Neural cell (in vitro differentiated cells): ENCODE measurements around the gene ZC3HAV1L. TPM values are rescaled to one million over a fixed set of nuclear protein-coding genes. Genes with fewer than 3 reads are reported as not detected.
"Not testable (repeated sequence)": the region's sequence is repeated elsewhere in the genome, so short reads cannot be mapped to it uniquely, and the experiment has no call there.

Source experiments
- H2AFZ ChIP-seq: fragments of 200-600, 300-800 bp; sonication (generic), shearing (Covaris generic); 2 replicates; pipeline ENCODE4 v1.6.0; 2014; ENCODE audit warnings: low read depth, mild to moderate bottlenecking, antibody characterized with exemption, low read length, moderate library complexity
- H3F3A ChIP-seq: fragments of 200-600 bp; shearing (Covaris generic); 2 replicates; pipeline ENCODE4 v1.6.1; 2016; ENCODE audit warnings: mild to moderate bottlenecking, moderate library complexity, mixed read lengths, antibody characterized with exemption, low read length; ENCODE audit not compliant: insufficient read depth, poor library complexity, severe bottlenecking
- H3K27ac ChIP-seq: fragments of 200-600, 300-800 bp; sonication (generic), shearing (Covaris generic); 2 replicates; pipeline ENCODE4 v1.5.1; 2014; ENCODE audit warnings: mild to moderate bottlenecking, low read length, moderate library complexity
- H3K27me3 ChIP-seq: fragments of 300-800, 200-600 bp; sonication (generic), shearing (Covaris generic); 2 replicates; pipeline ENCODE4 v1.6.0; 2014; ENCODE audit warnings: mild to moderate bottlenecking, low read depth, low read length, moderate library complexity; ENCODE audit not compliant: insufficient read depth
- H3K36me3 ChIP-seq: fragments of 300-800, 200-600 bp; sonication (generic), shearing (Covaris generic); 2 replicates; pipeline ENCODE4 v1.5.1; 2014; ENCODE audit warnings: mild to moderate bottlenecking, antibody characterized with exemption, low read length, moderate library complexity; ENCODE audit not compliant: insufficient read depth
- H3K4me2 ChIP-seq: fragments of 300-800, 200-600 bp; sonication (generic), shearing (Covaris generic); 2 replicates; pipeline ENCODE4 v1.6.0; 2014; ENCODE audit warnings: mild to moderate bottlenecking, low read length
- H3K4me3 ChIP-seq: fragments of 300-800, 200-600 bp; sonication (generic), shearing (Covaris generic); 2 replicates; pipeline ENCODE4 v1.5.1; 2014; ENCODE audit warnings: mild to moderate bottlenecking, low read length, moderate library complexity
- H3K79me2 ChIP-seq: fragments of 200-600 bp; shearing (Covaris generic); replicated peaks from 2 replicates; pipeline ENCODE4 v1.6.0; 2014; ENCODE audit warnings: mild to moderate bottlenecking, low read length, moderate library complexity; ENCODE audit not compliant: insufficient read depth
- H3K9ac ChIP-seq: fragments of 300-800, 200-600 bp; sonication (generic), shearing (Covaris generic); 2 replicates; pipeline ENCODE4 v1.6.1; 2016; ENCODE audit warnings: mild to moderate bottlenecking, low read length, mixed read lengths
- H3K9me2 ChIP-seq: fragments of 200-600 bp; shearing (Covaris generic); 2 replicates; pipeline ENCODE4 v1.6.1; 2016; ENCODE audit warnings: mild to moderate bottlenecking, low read length, mixed read lengths; ENCODE audit not compliant: insufficient read depth
- H3K9me3 ChIP-seq: fragments of 200-600, 300-800 bp; sonication (generic), shearing (Covaris generic); 2 replicates; pipeline ENCODE4 v1.6.1; 2016; ENCODE audit warnings: mild to moderate bottlenecking, mixed run types, low read length, moderate library complexity, mixed read lengths
- H4K20me1 ChIP-seq: fragments of 200-600 bp; shearing (Covaris generic); 2 replicates; pipeline ENCODE4 v1.6.1; 2016; ENCODE audit warnings: mild to moderate bottlenecking, mixed run types; ENCODE audit not compliant: insufficient read depth
- EZH2 ChIP-seq: fragments of 200-600, 300-800 bp; shearing (Covaris generic), sonication (generic); IDR thresholded peaks from 2 replicates; pipeline ENCODE4 v1.6.1; 2014; ENCODE audit warnings: antibody characterized with exemption, low read length, borderline replicate concordance, mild to moderate bottlenecking; ENCODE audit not compliant: insufficient read depth, poor library complexity, severe bottlenecking
- MXI1 ChIP-seq: fragments of 450-650 bp; conservative IDR thresholded peaks from 2 replicates; pipeline ENCODE4 v1.6.1; 2014; ENCODE audit warnings: antibody characterized with exemption, mild to moderate bottlenecking; ENCODE audit not compliant: poor library complexity, severe bottlenecking
- POLR2AphosphoS5 ChIP-seq: IDR thresholded peaks from 2 replicates; pipeline ENCODE4 v1.6.1; 2012
- TAF1 ChIP-seq: IDR thresholded peaks from 2 replicates; pipeline ENCODE4 v1.6.1; 2012; ENCODE audit warnings: low read depth
- polyA plus RNA-seq: library from polyadenylated mRNA; depleted of rRNA; stranded (reverse); fragments of >200 nt; gene quantifications from 2 replicates; pipeline ENCODE4 v1.2.3, GENCODE V29; 2014
- TF ChIP-seq, protein P1 (sequence below): IDR thresholded peaks from 2 replicates; pipeline ENCODE4 v1.6.1; 2012; ENCODE audit warnings: borderline replicate concordance
- TF ChIP-seq, protein P2 (sequence below): fragments of 450-650 bp; IDR thresholded peaks from 2 replicates; pipeline ENCODE4 v1.5.1; 2014; ENCODE audit warnings: antibody characterized with exemption, mild to moderate bottlenecking, moderate library complexity; ENCODE audit not compliant: poor library complexity, severe bottlenecking

ZC3HAV1L gene
- polyA plus RNA-seq, 1 donor from 2014 or later: not detected

DNA sequence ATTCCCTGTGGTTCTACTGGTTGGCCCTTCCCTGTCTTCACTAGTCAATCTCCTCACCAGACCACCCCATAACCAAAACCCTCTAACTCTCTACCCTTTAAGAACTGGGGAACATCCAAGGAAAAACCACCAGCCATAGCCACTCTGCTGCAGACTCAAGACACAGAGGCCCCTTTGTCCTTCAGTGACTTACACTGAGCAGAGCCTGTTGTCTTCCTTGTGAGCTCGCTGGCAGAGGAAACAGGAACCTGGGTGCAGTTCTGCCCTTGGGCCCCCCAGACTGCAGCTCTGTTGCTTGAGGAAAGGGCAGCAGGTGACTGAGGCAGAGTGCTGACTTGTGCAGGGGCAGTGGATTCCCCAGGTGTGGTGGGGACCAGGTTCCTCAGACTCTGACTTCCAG is 43.1 kb upstream of the ZC3HAV1L start:
- TF ChIP-seq POLR2AphosphoS5: no peak
- no peak for TF ChIP-seq MXI1
- TF ChIP-seq, protein P1, sequence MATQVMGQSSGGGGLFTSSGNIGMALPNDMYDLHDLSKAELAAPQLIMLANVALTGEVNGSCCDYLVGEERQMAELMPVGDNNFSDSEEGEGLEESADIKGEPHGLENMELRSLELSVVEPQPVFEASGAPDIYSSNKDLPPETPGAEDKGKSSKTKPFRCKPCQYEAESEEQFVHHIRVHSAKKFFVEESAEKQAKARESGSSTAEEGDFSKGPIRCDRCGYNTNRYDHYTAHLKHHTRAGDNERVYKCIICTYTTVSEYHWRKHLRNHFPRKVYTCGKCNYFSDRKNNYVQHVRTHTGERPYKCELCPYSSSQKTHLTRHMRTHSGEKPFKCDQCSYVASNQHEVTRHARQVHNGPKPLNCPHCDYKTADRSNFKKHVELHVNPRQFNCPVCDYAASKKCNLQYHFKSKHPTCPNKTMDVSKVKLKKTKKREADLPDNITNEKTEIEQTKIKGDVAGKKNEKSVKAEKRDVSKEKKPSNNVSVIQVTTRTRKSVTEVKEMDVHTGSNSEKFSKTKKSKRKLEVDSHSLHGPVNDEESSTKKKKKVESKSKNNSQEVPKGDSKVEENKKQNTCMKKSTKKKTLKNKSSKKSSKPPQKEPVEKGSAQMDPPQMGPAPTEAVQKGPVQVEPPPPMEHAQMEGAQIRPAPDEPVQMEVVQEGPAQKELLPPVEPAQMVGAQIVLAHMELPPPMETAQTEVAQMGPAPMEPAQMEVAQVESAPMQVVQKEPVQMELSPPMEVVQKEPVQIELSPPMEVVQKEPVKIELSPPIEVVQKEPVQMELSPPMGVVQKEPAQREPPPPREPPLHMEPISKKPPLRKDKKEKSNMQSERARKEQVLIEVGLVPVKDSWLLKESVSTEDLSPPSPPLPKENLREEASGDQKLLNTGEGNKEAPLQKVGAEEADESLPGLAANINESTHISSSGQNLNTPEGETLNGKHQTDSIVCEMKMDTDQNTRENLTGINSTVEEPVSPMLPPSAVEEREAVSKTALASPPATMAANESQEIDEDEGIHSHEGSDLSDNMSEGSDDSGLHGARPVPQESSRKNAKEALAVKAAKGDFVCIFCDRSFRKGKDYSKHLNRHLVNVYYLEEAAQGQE: no peak
- no peak for TF ChIP-seq EZH2
- Histone ChIP-seq H4K20me1 (no peaks in the 10 kb centered on the region), H3K4me2 (no peak overlapping the region), H3K9me3 (no peaks in the 10 kb centered on the region), H3K4me3 (no peak overlapping the region), H3K9me2 (no peaks in the 10 kb centered on the region), H3K9ac (no peak overlapping the region), H2AFZ (no peak overlapping the region), H3K79me2 (no peaks in the 10 kb centered on the region), H3K36me3 (no peaks in the 10 kb centered on the region), H3K27ac (no peak overlapping the region), H3K27me3 (no peaks in the 10 kb centered on the region), H3F3A (no peaks in the 10 kb centered on the region)

DNA sequence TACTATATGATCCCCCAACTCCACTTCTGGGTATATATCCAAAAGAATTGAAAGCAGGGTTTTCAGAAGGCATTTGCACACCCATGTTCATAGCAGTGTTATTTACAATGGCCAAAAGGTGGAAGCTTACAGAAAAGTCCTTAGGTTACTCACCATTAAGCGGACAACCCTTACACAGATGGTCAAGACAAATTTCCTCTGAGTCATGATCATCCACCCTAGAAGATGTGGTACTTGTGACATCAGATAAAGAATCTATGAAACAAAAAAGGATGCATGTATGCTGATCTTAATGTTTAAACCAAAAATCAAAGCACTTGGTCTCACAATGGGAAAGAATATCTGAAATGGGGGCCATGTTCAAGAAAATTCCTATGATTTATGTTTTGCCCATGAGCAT is 42.6 kb upstream of the ZC3HAV1L start:
- Histone ChIP-seq H3K9me3 (no peaks in the 10 kb centered on the region), H3K4me2 (no peak overlapping the region), H2AFZ (no peak overlapping the region), H3K27ac (no peak overlapping the region), H3K27me3 (no peaks in the 10 kb centered on the region), H3K4me3 (no peak overlapping the region), H3K36me3 (no peaks in the 10 kb centered on the region), H4K20me1 (no peaks in the 10 kb centered on the region), H3F3A (no peaks in the 10 kb centered on the region), H3K79me2 (no peaks in the 10 kb centered on the region), H3K9ac (no peak overlapping the region), H3K9me2 (no peaks in the 10 kb centered on the region)
- TF ChIP-seq TAF1: no peak
- TF ChIP-seq MXI1: no peak
- no peak for TF ChIP-seq EZH2
- TF ChIP-seq, protein P2, sequence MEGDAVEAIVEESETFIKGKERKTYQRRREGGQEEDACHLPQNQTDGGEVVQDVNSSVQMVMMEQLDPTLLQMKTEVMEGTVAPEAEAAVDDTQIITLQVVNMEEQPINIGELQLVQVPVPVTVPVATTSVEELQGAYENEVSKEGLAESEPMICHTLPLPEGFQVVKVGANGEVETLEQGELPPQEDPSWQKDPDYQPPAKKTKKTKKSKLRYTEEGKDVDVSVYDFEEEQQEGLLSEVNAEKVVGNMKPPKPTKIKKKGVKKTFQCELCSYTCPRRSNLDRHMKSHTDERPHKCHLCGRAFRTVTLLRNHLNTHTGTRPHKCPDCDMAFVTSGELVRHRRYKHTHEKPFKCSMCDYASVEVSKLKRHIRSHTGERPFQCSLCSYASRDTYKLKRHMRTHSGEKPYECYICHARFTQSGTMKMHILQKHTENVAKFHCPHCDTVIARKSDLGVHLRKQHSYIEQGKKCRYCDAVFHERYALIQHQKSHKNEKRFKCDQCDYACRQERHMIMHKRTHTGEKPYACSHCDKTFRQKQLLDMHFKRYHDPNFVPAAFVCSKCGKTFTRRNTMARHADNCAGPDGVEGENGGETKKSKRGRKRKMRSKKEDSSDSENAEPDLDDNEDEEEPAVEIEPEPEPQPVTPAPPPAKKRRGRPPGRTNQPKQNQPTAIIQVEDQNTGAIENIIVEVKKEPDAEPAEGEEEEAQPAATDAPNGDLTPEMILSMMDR: no peak

DNA sequence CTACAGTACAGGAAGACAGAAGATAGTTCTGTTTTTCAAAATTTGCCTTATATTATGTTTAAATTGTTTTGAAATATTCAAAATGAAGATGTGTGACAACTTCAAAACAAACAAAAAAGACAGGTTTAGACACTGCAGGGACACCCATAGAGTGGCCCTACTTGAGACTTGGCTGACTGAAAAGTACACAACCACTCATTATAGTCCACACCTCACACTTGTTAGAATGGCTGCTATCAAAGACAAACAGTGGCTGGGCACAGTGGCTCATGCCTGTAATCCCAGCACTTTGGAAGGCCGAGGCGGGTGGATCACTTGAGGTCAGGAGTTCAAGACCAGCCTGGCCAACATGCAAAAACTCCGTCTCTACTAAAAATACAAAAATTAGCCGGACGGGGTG is 41.9 kb upstream of the ZC3HAV1L start:
- H3K9ac ChIP-seq, H3K36me3 ChIP-seq, H3K4me3 ChIP-seq: not testable (repeated sequence)

More for the DNA sequence above, 41.9 kb upstream of the ZC3HAV1L start:
- not testable (repeated sequence) for H4K20me1 ChIP-seq, H3K27me3 ChIP-seq, H3K79me2 ChIP-seq, H3K27ac ChIP-seq, H2AFZ ChIP-seq, H3F3A ChIP-seq, H3K4me2 ChIP-seq, H3K9me3 ChIP-seq, H3K9me2 ChIP-seq
